Spleen (tissue), 7 donors: ENCODE measurements around the gene TMEM204.

ENCODE experiments used
- CTCF ChIP-seq, 11 experiments: fragments of 200-600 bp in 7 of 11; fragments of 450-650 bp in 4 of 11; sonication (generic) in 4 of 11; IDR thresholded peaks in 8 of 11; conservative IDR thresholded peaks in 3 of 11; 1 replicate in 7 of 11; 2 replicates in 4 of 11; pipeline versions ENCODE4 v1.4.0 to v1.8.0; 2016 to 2021; ENCODE audit warnings: antibody characterized with exemption in 11 of 11, inconsistent platforms in 4 of 11, mild to moderate bottlenecking in 1 of 11
- POLR2A ChIP-seq, 3 donors: fragments of 450-650 bp; IDR thresholded peaks; one replicate each; pipeline ENCODE4 v1.5.1; 2017; ENCODE audit warnings: antibody characterized with exemption in 3 of 3, mild to moderate bottlenecking in 1 of 3
- POLR2AphosphoS5 ChIP-seq, 3 donors: sonication (generic); formaldehyde crosslinking; IDR thresholded peaks; one replicate each; pipeline ENCODE4 v1.5.1; 2017; ENCODE audit warnings: antibody characterized with exemption in 3 of 3
- donor health status: DM: no; HTN: no; CAD: no; lungs with moderate emphysema.
- donor health status: DM: no; HTN: no; CAD: no.
- donor health status: DM: no; HTN: no; CAD: no.

- TF ChIP-seq CTCF (IDR thresholded peaks at IDR 0.05 in 8 of 11, conservative IDR thresholded peaks at IDR 0.05 in 3 of 11) (no peak), POLR2A (IDR thresholded peaks at IDR 0.05) (no peak), POLR2AphosphoS5 (IDR thresholded peaks at IDR 0.05) (no peak)
Measured at GRCh38 chr16:1495889-1496262, 37.6 kb upstream of the TMEM204 start.
